HG02763 (cell line): ENCODE results near the gene ZNF525.
"Not testable (repeated sequence)": the region's sequence is repeated elsewhere in the genome, so short reads cannot be mapped to it uniquely, and the experiment has no call there.

ENCODE experiments used
- ATAC-seq: cut with Tn5 transposase; IDR thresholded peaks from one replicate; pipeline ENCODE4 v1.9.1; 2021; ENCODE audit warnings: mild to moderate bottlenecking, moderate library complexity; ENCODE audit not compliant: unreplicated experiment

Gene ZNF525

DNA sequence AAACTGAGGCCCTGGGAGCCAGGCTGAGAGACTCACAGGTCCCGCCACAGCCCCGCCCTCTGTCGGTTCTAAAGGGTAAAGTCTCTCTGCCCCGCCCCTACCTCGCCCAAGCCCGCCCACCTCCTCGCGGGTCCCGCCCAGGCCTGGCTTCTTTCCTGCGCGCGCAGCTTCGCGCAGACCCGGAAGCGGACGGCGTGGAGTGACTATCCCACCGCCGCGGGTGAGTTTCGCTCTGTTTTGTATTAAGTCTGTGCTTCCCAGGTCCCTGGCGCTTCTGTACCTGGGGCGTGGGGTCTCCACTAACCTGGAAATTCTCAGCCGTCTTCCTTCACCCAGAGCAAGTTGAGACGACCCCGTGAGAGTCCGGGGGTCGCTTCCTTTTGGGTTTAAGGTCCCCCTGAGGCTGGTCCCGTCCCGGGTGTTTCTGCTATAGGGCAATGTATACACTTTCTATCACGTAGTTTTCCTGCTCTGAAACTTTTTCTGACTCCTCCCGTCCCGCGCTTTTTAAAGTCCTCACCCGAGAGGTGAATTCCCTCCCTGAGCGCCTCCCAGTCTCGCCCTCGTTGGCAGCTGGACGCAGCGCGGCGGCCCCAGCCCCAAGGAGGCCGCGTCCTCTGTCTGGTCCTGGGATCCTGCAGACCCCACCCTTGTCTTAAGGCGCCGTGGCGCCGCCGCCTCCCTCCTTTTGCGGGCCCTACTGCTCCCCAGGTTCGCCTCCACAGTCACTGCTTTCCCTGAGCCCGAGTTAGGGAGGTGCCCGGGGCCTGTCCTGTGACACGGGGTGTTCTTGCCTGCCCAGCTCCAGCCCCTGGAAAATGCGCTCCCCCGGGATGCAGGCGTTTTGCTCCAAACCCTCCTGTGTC lies 29.7 kb downstream of the ZNF525 start, which contains the start of gene ZNF765:
ZNF765 (plus strand) TSS at position 176 of the 866 bp plus-strand sequence. CDS start 2,867 bp downstream, outside the sequence.
- peak; percentile 78 for ATAC-seq

- ATAC-seq, result not testable (repeated sequence)
Observed at GRCh38 chr19:53395840-53396524, 30.5 kb downstream of the ZNF525 start.

DNA sequence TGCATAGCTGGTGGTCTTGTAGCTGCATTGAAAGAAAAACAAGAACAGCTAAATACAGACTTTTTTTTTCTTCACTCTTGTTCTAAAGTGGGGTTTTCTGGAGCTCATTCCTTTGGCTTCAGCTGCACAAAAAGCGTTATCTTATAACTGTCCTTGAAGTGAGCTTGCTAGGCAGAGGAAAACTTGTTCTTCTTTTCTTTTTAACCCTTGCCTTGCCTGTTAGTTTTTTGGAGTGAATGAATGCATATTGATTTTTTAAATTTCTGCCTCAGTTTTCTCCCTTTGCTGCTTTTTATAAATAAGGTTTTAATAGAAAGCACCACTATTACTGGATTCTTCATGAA lies 31.0 kb downstream of the ZNF525 start:
- no peak for ATAC-seq

DNA sequence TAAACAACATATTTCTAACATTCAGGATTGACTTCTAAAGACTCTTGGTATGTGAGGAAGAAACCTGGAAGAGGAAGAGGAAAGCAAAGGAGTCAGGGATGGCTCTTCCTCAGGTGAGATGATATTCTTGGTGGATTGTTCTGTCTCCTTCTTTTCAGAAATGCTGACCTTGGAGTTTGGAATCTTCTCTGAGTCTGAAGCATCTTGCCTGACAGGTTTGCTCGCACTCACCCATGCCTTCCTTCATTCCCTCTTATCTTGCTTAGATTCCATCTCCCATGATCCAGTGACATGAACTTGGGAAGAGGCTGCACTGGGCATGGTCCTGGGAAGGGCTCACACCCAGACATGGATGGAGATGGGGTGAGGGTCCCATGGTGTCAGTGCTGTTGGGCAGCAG lies 32.4 kb downstream of the ZNF525 start:
- not testable (repeated sequence) for ATAC-seq

GRCh38 chr19:53409505-53410204 lies 44.1 kb downstream of the ZNF525 start:
- no peak for ATAC-seq

DNA sequence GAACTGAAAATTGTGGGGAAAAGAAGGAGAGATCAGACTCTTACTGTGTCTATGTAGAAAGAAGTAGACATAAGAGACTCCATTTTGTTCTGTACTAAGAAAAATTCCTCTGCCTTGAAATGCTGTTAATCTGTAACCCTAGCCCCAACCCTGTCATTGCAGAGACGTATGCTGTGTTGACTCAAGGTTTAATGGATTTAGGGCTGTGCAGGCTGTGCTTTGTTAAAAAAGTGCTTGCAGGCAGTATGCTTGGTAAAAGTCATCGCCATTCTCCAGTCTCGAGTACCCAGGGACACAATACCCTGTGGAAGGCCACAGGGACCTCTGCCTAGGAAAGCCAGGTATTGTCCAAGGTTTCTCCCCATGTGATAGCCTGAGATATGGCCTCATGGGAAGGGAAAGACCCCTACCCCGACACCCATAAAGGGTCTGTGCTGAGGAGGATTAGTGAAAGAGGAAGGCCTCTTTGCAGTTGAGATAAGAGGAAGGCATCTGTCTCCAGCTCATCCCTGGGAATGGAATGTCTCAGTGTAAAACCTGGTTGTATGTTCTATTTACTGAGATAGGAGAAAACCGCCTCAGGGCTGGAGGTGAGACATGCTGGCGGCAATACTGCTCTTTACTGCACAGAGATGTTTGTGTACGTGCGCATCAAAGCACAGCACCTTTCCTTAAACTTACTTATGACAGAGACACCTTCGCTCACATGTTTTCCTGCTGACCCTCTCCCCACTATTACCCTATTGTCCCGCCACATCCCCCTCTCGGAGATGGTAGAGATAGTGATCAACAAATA lies 55.2 kb downstream of the ZNF525 start:
- not testable (repeated sequence) for ATAC-seq

DNA sequence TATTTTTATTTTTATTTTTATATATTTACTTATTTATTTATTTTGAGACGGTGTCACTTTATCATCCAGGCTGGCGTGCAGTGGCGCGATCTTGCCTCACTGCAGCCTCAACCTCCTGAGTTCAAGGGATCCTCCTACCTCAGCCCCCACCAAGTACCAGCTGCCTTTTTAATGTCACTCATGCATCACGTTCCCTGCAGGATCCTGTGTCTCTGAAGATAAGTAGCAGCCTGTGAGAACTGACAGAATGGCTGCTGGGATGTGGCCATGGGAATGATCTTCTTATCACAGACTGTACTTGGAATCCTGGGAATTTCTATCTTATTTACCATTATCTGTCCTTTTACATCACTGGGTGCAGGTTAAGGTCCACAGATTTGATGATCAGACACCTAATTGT lies 57.0 kb downstream of the ZNF525 start:
- no peak for ATAC-seq

GRCh38 chr19:53423074-53423473 lies 57.6 kb downstream of the ZNF525 start:
- not testable (repeated sequence) for ATAC-seq

GRCh38 chr19:53423680-53424079 lies 58.2 kb downstream of the ZNF525 start:
- ATAC-seq, result not testable (repeated sequence)

GRCh38 chr19:53424968-53425597 lies 59.6 kb downstream of the ZNF525 start:
- no peak for ATAC-seq

GRCh38 chr19:53431399-53432087 lies 66.0 kb downstream of the ZNF525 start, which contains the start of gene ZNF761:
Gene ZNF761 (plus strand): TSS chr19:53431984. CDS start chr19:53447269, 15,285 bp downstream.
- ATAC-seq, result peak; percentile 96

DNA sequence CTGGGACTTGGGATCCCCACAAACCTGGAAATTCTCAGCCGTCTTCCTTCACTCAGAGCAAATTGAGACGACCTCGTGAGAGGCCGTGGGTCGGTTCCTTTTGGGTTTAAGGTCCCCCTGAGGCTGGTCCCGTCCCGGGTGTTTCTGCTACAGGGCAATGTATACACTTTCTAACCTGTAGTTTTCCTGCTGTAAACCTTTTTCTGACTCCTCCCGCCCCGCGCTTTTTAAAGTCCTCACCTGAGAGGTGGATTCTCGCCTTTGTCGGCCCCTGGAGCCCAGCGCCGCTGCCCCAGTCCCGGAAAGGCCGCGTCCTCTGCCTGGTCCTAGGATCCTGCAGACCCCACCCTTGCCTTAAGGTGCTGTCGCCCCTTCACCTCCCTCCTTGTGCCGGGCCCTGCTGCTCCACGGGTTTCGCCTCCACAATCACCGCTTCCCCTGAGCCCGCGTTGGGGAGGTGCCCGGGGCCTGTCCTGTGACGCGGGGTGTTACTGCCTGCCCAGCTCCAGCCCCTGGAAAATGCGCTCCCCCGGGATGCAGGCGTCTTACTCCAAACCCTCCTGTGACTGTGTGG lies 66.7 kb downstream of the ZNF525 start:
- peak; percentile 5 for ATAC-seq
